Suprapubic skin (tissue), 4 donors: ENCODE measurements around the gene EVPL.

ENCODE experiments used
- CTCF ChIP-seq, 2 donors: fragments of 200-600 bp in 1 of 2; fragments of 450-650 bp in 1 of 2; sonication (generic) in 1 of 2; IDR thresholded peaks; one replicate each; pipeline ENCODE4 v1.5.1; 2016 to 2019; ENCODE audit warnings: antibody characterized with exemption in 2 of 2, mild to moderate bottlenecking in 1 of 2, moderate library complexity in 1 of 2
- EP300 ChIP-seq: sonication (generic); formaldehyde crosslinking; IDR thresholded peaks from one replicate; pipeline ENCODE4 v1.6.1; 2017; ENCODE audit warnings: antibody characterized with exemption
- POLR2A ChIP-seq, 2 donors: fragments of 450-650 bp; IDR thresholded peaks; one replicate each; pipeline ENCODE4 v1.6.1; 2017; ENCODE audit warnings: antibody characterized with exemption in 2 of 2, mild to moderate bottlenecking in 2 of 2, moderate library complexity in 2 of 2
- POLR2AphosphoS5 ChIP-seq, 3 donors: sonication (generic); formaldehyde crosslinking; IDR thresholded peaks; one replicate each; pipeline ENCODE4 v1.6.1; 2017; ENCODE audit warnings: antibody characterized with exemption in 3 of 3

- TF ChIP-seq CTCF (IDR thresholded peaks at IDR 0.05): no peak
- TF ChIP-seq POLR2A (IDR thresholded peaks at IDR 0.05): no peak
- TF ChIP-seq EP300: no peak
- no peak for TF ChIP-seq POLR2AphosphoS5 (IDR thresholded peaks at IDR 0.05)
These were observed 26.2 kb downstream of the EVPL start, which contains the start of gene CDK3 for GRCh38 chr17:76000755-76001521.
